ENCODE data around the gene CNGA2. TPM values are rescaled to one million over a fixed set of nuclear protein-coding genes. Genes with fewer than 3 reads are reported as not detected.

CNGA2 gene
- total and polyA plus RNA-seq, 4 experiments from 2014 or later: not detected

DNA sequence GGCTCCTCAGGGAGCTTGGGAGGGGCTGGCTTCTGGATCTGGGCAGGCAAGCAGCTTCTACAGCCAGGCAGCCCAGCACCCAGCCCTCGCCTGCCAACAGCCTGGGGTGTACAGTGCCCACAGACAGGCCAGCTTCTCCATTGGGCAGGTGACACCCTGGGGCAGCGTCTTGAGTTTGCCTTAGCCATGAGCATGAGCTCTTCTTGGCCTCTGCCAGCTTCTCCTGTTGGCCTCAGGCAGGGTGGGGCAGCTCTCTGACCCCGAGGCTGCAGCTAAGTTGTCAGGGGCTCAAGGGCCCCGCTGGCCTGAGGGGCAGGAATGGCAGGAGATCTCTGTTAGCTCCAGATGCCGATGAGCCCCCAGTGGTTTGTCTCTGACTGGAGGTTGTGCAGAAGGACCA, 7.8 kb upstream of the CNGA2 start:
- Histone ChIP-seq H3K27me3 (ENCODE audit: insufficient read depth, low read length) (no peaks in the 10 kb centered on the region), H3K27ac (ENCODE audit: low read depth, low read length) (no peak overlapping the region), H3K36me3 (ENCODE audit: insufficient read depth, low read length) (no peaks in the 10 kb centered on the region), H3K4me1 (ENCODE audit: insufficient read depth, low read length) (no peaks in the 10 kb centered on the region), H3K4me3 (ENCODE audit: low read length in 2 of 2) (no peak overlapping the region), H3K9me3 (ENCODE audit: control insufficient read depth in 1 of 2, low read length in 2 of 2) (no peaks in the 10 kb centered on the region)
- Mint-ChIP-seq H3K36me3 (no peaks in the 10 kb centered on the region), H3K9me3 (no peaks in the 10 kb centered on the region), H3K4me1 (no peaks in the 10 kb centered on the region), H3K4me3 (no peak overlapping the region), H3K27me3 (peaks cover 0 to 4% of the 10 kb centered on the region in 2 donors), H3K27ac (no peak overlapping the region)
- intact Hi-C loops (cut with micrococcal nuclease): no loop called here
- POLR2A ChIA-PET (ENCODE audit: partially characterized antibody): no interaction called here
- no peak for DNase-seq
- CTCF ChIA-PET (ENCODE audit: partially characterized antibody): no interaction called here

DNA sequence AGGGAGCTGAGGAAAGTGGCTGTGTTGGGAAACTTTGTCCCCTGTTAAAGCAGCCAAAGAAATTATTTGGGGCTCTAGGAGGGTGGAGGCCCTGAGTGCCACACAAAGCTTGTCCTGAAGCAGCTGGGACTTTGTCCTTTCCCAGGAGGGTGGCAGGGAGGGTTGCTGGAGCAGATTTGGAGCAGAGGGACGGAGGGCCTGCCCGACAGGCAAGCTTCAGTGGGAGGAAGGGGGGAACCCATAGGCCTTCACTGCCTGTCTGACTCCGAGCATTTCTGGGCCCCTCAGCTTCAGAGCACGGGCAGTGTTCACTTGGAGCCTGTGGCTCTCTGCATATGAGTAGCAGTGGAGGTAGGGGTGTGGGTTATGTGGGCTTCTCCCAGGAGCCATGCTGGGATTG, 7.2 kb upstream of the CNGA2 start:
- no peaks in the 10 kb centered on the region for H3K36me3 ChIP-seq (ENCODE audit: insufficient read depth, low read length)
- no peak overlapping the region for H3K27ac ChIP-seq (ENCODE audit: low read depth, low read length)
- Mint-ChIP-seq H3K9me3 (no peaks in the 10 kb centered on the region), H3K27me3 (peaks cover 0 to 4% of the 10 kb centered on the region in 2 donors), H3K4me3 (no peak overlapping the region), H3K27ac (peak overlapping the region in 1 of 7 donors; percentile 30), H3K36me3 (no peaks in the 10 kb centered on the region), H3K4me1 (no peaks in the 10 kb centered on the region)
- no peaks in the 10 kb centered on the region for H3K27me3 ChIP-seq (ENCODE audit: insufficient read depth, low read length)
- H3K4me3 ChIP-seq (ENCODE audit: low read length in 2 of 2): no peak overlapping the region
- no peak for DNase-seq
- intact Hi-C loops (cut with micrococcal nuclease): no loop called here
- POLR2A ChIA-PET (ENCODE audit: partially characterized antibody): no interaction called here
- no peaks in the 10 kb centered on the region for H3K9me3 ChIP-seq (ENCODE audit: control insufficient read depth in 1 of 2, low read length in 2 of 2)
- CTCF ChIA-PET (ENCODE audit: partially characterized antibody): no interaction called here
- H3K4me1 ChIP-seq (ENCODE audit: insufficient read depth, low read length): no peaks in the 10 kb centered on the region

DNA sequence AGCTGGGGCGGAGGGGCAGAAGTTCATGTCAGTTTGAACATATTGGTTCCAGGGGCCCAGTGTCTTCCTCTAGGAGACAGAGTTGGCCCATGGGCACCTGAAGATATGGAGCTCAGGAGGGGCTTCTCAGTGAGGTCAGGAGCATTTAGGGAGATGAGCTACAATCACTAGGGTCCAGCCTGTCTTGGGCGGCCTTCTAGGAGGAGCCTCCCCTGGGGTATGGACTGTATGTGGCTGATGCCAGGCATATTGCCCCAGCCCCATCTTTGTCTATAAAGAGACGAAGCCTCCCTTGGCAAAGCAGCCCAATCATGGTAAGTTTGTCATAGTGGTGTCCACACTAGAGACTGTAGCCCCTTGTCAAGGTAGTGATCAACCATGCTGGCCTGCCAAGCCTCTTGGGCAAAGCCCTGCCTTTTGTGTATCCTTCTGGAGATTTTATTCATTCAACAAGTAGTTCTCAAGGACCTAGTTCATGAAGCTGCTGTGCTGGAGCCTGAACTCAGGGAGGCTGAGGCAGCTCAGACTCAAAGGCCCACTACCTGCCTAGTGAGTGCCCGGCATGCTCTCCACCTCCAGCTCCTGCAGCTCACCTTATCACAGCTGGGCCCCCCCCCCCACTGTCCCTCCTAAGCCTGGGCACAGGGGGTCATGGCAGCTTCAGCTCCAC, 5.4 kb upstream of the CNGA2 start:
- no peaks in the 10 kb centered on the region for H3K9me3 ChIP-seq (ENCODE audit: control insufficient read depth in 1 of 2, low read length in 2 of 2)
- intact Hi-C loops (cut with micrococcal nuclease): no loop called here
- CTCF ChIA-PET (ENCODE audit: partially characterized antibody): no interaction called here

DNA sequence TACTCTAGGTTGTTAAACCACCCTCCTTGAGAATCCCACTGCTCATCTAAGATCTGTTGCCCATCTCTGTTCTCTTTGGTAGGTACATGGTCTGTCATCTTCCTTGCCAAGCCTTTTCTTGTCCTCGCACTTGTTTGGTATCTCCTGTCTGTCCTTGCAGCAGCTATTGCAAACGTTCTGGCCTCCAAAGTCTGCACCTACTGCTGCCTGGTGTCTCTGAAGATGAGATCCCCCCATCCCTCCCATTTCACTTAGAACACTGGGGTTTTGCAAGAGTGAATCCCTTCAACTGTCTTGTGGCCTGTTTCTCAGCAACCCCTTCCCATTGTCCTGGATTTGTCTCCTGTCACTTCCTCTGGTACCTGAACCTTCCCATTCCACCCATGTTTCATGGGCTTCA, 673 bp downstream of the CNGA2 start:
- POLR2A ChIA-PET (ENCODE audit: partially characterized antibody): no interaction called here
- Mint-ChIP-seq H3K27ac (no peak overlapping the region), H3K4me3 (no peak overlapping the region), H3K9me3 (peaks cover 0 to 2% (median 0%) of the 10 kb centered on the region in 8 donors), H3K36me3 (no peaks in the 10 kb centered on the region), H3K27me3 (peaks cover 7 to 11% of the 10 kb centered on the region in 2 donors), H3K4me1 (no peaks in the 10 kb centered on the region)
- no peaks in the 10 kb centered on the region for H3K4me1 ChIP-seq (ENCODE audit: insufficient read depth, low read length)
- no peaks in the 10 kb centered on the region for H3K36me3 ChIP-seq (ENCODE audit: insufficient read depth, low read length)
- H3K4me3 ChIP-seq (ENCODE audit: low read length in 2 of 2): no peak overlapping the region
- no peaks in the 10 kb centered on the region for H3K27me3 ChIP-seq (ENCODE audit: insufficient read depth, low read length)
- intact Hi-C loops (cut with micrococcal nuclease): no loop called here
- H3K9me3 ChIP-seq (ENCODE audit: control insufficient read depth in 1 of 2, low read length in 2 of 2): no peaks in the 10 kb centered on the region
- no peak for DNase-seq
- CTCF ChIA-PET (ENCODE audit: partially characterized antibody): interaction anchor here (1.1 kb wide), 1 partner anchor 52 kb away, joined by 3 read pairs; no protein-coding TSS in a partner anchor
- H3K27ac ChIP-seq (ENCODE audit: low read depth, low read length): no peak overlapping the region

More for the DNA sequence above, 5.4 kb upstream of the CNGA2 start:
- Mint-ChIP-seq H3K4me1 (no peaks in the 10 kb centered on the region), H3K9me3 (no peaks in the 10 kb centered on the region), H3K4me3 (no peak overlapping the region), H3K27ac (no peak overlapping the region), H3K27me3 (peaks cover 2 to 4% of the 10 kb centered on the region in 2 donors), H3K36me3 (no peaks in the 10 kb centered on the region)
- H3K27me3 ChIP-seq (ENCODE audit: insufficient read depth, low read length): no peaks in the 10 kb centered on the region
- H3K4me1 ChIP-seq (ENCODE audit: insufficient read depth, low read length): no peaks in the 10 kb centered on the region
- DNase-seq: no peak
- H3K4me3 ChIP-seq (ENCODE audit: low read length in 2 of 2): no peak overlapping the region
- H3K27ac ChIP-seq (ENCODE audit: low read depth, low read length): no peak overlapping the region
- no peaks in the 10 kb centered on the region for H3K36me3 ChIP-seq (ENCODE audit: insufficient read depth, low read length)
- POLR2A ChIA-PET (ENCODE audit: partially characterized antibody): no interaction called here

DNA sequence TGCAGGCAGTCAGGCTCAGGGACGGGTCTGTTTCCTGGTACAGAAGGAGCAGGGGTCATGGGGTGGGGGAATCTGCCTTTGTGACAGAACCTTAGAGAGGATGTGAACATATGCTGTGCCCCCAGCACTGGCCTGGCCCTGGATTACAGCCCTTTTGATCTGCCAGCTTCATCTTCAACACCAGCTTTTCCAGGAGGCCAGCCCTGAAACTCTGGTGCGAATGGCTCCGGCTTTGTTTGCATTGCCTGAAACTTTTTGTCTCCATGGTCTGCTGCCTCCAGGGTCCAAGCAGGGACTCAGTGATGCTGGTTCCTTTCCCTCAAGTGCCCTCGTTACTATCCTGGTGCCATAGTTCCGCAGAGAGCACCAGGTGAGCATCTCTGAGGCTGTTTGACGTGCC, 2.1 kb downstream of the CNGA2 start:
- H3K9me3 Mint-ChIP-seq: peaks cover 0 to 2% (median 0%) of the 10 kb centered on the region in 8 donors
- ChIA-PET CTCF (ENCODE audit: partially characterized antibody) (no interaction called here), POLR2A (ENCODE audit: partially characterized antibody) (no interaction called here)
- Histone ChIP-seq H3K4me3 (ENCODE audit: low read length in 2 of 2) (no peak overlapping the region), H3K9me3 (ENCODE audit: control insufficient read depth in 1 of 2, low read length in 2 of 2) (no peaks in the 10 kb centered on the region), H3K4me1 (ENCODE audit: insufficient read depth, low read length) (no peaks in the 10 kb centered on the region), H3K27me3 (ENCODE audit: insufficient read depth, low read length) (no peaks in the 10 kb centered on the region), H3K27ac (ENCODE audit: low read depth, low read length) (no peak overlapping the region), H3K36me3 (ENCODE audit: insufficient read depth, low read length) (no peaks in the 10 kb centered on the region)
- intact Hi-C loops (cut with micrococcal nuclease): no loop called here
- H3K4me3 Mint-ChIP-seq: no peak overlapping the region
- H3K27ac Mint-ChIP-seq: no peak overlapping the region
- H3K27me3 Mint-ChIP-seq: peaks cover 7 to 11% of the 10 kb centered on the region in 2 donors
- H3K4me1 Mint-ChIP-seq: no peaks in the 10 kb centered on the region
- DNase-seq: no peak
- no peaks in the 10 kb centered on the region for H3K36me3 Mint-ChIP-seq

DNA sequence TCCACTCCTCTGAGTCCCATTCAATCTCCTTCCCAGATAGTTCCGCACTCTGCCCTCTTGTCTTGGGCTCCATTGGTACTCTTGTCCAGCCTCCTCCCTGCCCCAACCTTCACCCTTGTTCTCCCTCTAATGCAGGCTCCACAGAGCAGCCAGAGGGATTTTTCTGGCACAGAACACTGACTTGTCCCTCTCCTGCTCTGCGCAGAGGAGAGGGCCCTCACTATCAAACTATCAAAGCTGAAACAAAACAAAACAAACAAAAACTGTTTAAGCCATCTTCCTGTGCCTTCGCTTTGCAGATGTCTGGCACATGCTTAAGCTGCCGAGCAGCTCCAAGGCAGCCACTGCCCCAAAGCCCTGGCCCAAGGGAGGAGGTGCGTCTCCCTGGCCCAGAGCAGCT, 2.9 kb downstream of the CNGA2 start:
- POLR2A ChIA-PET (ENCODE audit: partially characterized antibody): no interaction called here
- intact Hi-C loops (cut with micrococcal nuclease): no loop called here

DNA sequence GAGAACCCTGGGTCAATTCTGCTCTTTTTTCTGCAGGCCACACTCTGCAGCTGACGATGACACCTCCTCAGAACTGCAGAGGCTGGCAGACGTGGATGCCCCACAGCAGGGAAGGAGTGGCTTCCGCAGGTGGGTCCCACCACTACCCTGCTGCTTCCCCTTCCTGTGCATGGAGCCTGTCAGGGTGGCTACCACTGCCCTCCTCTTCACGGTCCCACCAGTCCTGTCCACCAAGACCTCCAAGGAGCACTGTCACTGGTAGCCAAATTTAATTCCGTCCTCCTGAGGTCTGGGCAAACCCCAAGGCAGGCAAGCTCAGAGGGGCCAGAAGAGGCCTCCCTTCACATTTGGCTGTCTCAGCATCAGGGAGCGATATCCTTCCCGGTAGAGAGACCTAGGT, 4.2 kb downstream of the CNGA2 start:
- no peak overlapping the region for H3K27ac ChIP-seq (ENCODE audit: low read depth, low read length)
- Mint-ChIP-seq H3K36me3 (no peaks in the 10 kb centered on the region), H3K9me3 (peaks cover 0 to 4% (median 0%) of the 10 kb centered on the region in 8 donors), H3K27me3 (peaks cover 6 to 11% of the 10 kb centered on the region in 2 donors), H3K4me3 (no peak overlapping the region), H3K27ac (no peak overlapping the region), H3K4me1 (no peaks in the 10 kb centered on the region)
- H3K27me3 ChIP-seq (ENCODE audit: insufficient read depth, low read length): no peaks in the 10 kb centered on the region
- H3K4me3 ChIP-seq (ENCODE audit: low read length in 2 of 2): no peak overlapping the region
- POLR2A ChIA-PET (ENCODE audit: partially characterized antibody): no interaction called here
- CTCF ChIA-PET (ENCODE audit: partially characterized antibody): no interaction called here
- intact Hi-C loops (cut with micrococcal nuclease): no loop called here
- H3K4me1 ChIP-seq (ENCODE audit: insufficient read depth, low read length): no peaks in the 10 kb centered on the region
- no peak for DNase-seq
- H3K36me3 ChIP-seq (ENCODE audit: insufficient read depth, low read length): no peaks in the 10 kb centered on the region
- H3K9me3 ChIP-seq (ENCODE audit: control insufficient read depth in 1 of 2, low read length in 2 of 2): no peaks in the 10 kb centered on the region

More for the DNA sequence above, 2.9 kb downstream of the CNGA2 start:
- Mint-ChIP-seq H3K27ac (no peak overlapping the region), H3K36me3 (no peaks in the 10 kb centered on the region), H3K4me3 (no peak overlapping the region), H3K4me1 (no peaks in the 10 kb centered on the region), H3K9me3 (peaks cover 0 to 2% (median 0%) of the 10 kb centered on the region in 8 donors), H3K27me3 (peaks cover 7 to 11% of the 10 kb centered on the region in 2 donors)
- H3K4me1 ChIP-seq (ENCODE audit: insufficient read depth, low read length): no peaks in the 10 kb centered on the region
- CTCF ChIA-PET (ENCODE audit: partially characterized antibody): no interaction called here
- H3K27ac ChIP-seq (ENCODE audit: low read depth, low read length): no peak overlapping the region
- no peaks in the 10 kb centered on the region for H3K36me3 ChIP-seq (ENCODE audit: insufficient read depth, low read length)
- no peaks in the 10 kb centered on the region for H3K9me3 ChIP-seq (ENCODE audit: control insufficient read depth in 1 of 2, low read length in 2 of 2)
- no peaks in the 10 kb centered on the region for H3K27me3 ChIP-seq (ENCODE audit: insufficient read depth, low read length)
- no peak overlapping the region for H3K4me3 ChIP-seq (ENCODE audit: low read length in 2 of 2)
- DNase-seq: no peak

Data from CD4-positive, alpha-beta memory T cell (primary cell).